Skin epidermis (tissue), 12 donors: ENCODE results near the gene FOXO3B.
"Not testable (repeated sequence)": the region's sequence is repeated elsewhere in the genome, so short reads cannot be mapped to it uniquely, and the experiment has no call there.

ENCODE experiments used
- H3K27ac ChIP-seq, 21 experiments: fragments of 200-600 bp; sonication (generic) in 11 of 21; one replicate each; pipeline ENCODE4 v1.5.0; 2020; ENCODE audit warnings: mild to moderate bottlenecking in 3 of 21, inconsistent platforms in 2 of 21, moderate library complexity in 2 of 21
- H3K4me3 ChIP-seq, 7 experiments: fragments of 200-600 bp; sonication (generic) in 2 of 7; one replicate each; pipeline ENCODE4 v1.5.0; 2020; ENCODE audit warnings: inconsistent platforms in 2 of 7, mild to moderate bottlenecking in 2 of 7, moderate library complexity in 1 of 7

The FOXO3B gene

DNA sequence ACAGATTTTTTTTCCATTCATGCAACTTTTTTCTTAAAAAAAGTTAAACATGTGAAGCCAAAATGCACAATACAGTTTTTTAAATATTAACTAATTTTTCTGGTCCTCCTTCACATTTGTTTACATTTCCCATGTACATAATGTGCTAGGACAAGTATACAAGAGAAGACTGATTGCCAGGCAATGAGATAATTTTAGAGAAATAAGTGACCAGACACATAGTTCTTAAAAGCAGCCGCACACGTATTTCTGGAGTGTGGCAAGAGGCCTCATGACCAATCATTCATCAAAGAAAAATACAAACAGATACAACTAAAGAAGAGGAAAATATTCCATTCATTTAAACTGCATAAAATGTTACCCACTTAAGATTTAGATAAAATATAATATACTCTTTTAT lies 15.8 kb downstream of the FOXO3B start:
- H3K27ac ChIP-seq, H3K4me3 ChIP-seq: not testable (repeated sequence)

DNA sequence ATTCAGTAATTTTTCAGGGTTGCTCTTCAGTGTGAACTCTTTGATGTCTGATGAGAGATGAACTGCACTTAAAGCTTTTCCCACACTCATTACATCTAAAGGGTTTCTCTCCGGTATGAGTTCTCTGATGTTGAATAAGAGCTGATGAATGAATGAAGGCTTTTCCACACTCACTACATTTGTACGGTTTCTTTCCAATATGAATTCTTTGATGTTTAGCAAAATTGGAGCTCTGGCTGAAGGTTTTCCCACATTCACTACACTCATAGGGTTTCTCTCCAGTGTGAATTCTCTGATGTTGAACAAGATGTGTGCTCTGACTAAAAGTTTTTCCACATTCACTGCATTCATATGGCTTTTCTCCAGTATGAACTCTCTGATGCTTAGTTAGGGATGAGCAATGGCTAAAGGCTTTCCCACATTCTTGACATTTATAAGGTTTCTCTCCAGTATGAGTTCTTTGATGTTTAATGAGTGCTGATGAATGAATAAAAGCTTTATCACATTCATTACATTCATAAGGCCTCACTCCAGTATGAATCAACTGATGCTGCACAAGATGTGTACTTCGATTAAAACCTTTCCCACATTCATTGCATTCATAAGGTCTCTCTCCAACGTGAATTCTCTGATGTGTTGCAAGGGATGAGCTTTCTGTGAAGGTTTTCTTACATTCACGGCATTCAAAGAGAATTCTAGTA lies 20.0 kb downstream of the FOXO3B start:
- not testable (repeated sequence) for H3K27ac ChIP-seq, H3K4me3 ChIP-seq

DNA sequence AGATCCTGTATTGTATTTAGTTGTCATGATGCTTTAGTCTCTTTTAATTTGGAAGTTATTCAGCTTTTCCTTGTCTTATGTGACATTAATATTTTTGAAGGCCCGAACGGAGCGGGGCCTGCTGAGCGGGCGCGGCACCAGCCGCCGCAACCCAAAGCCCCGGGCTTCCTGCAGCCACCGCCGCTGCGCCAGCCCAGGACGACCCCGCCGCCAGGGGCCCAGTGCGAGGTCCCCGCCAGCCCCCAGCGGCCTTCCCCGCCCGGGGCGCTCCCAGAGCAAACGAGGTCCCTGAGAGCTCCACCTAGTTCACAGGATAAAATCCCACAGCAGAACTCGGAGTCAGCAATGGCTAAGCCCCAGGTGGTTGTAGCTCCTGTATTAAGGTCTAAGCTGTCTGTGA lies 32.0 kb downstream of the FOXO3B start:
- H3K27ac ChIP-seq, H3K4me3 ChIP-seq: not testable (repeated sequence)

GRCh38 chr17:18644291-18644690 lies 37.8 kb downstream of the FOXO3B start, which contains the start of gene TBC1D28:
TSS of gene TBC1D28 (minus strand) at chr17:18644391. CDS start at chr17:18641352, 3,039 bp downstream.
- H3K27ac ChIP-seq, H3K4me3 ChIP-seq: not testable (repeated sequence)

- not testable (repeated sequence) for H3K27ac ChIP-seq, H3K4me3 ChIP-seq
Measured at GRCh38 chr17:18643124-18643523, 39.0 kb downstream of the FOXO3B start.

DNA sequence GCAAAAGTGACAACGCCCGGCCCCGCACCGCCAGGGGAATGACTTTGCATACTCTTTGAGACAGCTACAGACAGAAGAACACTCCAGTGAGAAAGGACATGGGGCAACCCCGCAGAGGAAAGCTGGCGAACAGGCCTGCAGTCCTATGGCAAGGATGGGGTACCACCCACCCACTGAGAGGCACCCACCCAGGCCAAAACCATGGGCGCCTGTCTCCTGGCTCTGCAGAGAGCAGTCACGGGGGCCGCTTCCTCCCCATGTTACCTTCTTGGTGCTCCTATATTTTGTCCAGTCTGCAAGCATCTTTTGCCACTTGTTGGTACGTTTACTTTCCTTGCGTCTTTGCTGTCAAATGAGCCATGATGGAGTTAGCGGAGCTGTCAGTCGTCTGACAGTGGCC lies 43.8 kb downstream of the FOXO3B start:
- not testable (repeated sequence) for H3K4me3 ChIP-seq, H3K27ac ChIP-seq

GRCh38 chr17:18636237-18636636 lies 45.9 kb downstream of the FOXO3B start:
- not testable (repeated sequence) for H3K27ac ChIP-seq

GRCh38 chr17:18635773-18636172 lies 46.3 kb downstream of the FOXO3B start:
- H3K4me3 ChIP-seq, result not testable (repeated sequence)

More at GRCh38 chr17:18636237-18636636, 45.9 kb downstream of the FOXO3B start:
- not testable (repeated sequence) for H3K4me3 ChIP-seq

GRCh38 chr17:18634550-18635263 lies 47.4 kb downstream of the FOXO3B start:
- not testable (repeated sequence) for H3K4me3 ChIP-seq, H3K27ac ChIP-seq

More at GRCh38 chr17:18635773-18636172, 46.3 kb downstream of the FOXO3B start:
- not testable (repeated sequence) for H3K27ac ChIP-seq
